Embryonic facial prominence (tissue), 1 donor: ENCODE data around the gene MED1.
A peak's percentile ranks its signal among the peaks of the same experiment; 100 is the strongest.
"Not testable (repeated sequence)": the region's sequence is repeated elsewhere in the genome, so short reads cannot be mapped to it uniquely, and the experiment has no call there.

ENCODE experiments used
- DNase-seq: peaks from one replicate; pipeline ENCODE4 v3.0.0-alpha.2; 2016; ENCODE audit errors: extremely low spot score

MED1 gene

DNA sequence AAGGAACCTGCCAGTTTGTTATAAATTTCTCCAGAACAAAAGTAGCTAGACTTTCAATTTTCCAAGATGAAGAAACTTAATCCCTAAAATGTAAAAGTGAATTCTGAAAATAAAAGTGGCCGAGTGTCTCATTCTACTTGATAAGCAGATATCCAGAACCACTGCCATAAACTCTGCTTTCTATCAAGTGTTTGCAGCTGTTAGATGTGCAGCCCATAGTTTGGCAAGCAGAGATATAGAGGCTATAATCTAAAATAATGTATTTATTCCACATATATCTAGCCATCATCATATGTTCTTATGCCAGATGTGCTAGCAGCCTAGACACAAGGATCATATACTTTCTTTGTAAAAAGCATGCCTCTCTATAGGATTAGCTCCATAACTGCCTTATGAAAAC is 34.9 kb downstream of the MED1 start:
- no peak for DNase-seq

DNA sequence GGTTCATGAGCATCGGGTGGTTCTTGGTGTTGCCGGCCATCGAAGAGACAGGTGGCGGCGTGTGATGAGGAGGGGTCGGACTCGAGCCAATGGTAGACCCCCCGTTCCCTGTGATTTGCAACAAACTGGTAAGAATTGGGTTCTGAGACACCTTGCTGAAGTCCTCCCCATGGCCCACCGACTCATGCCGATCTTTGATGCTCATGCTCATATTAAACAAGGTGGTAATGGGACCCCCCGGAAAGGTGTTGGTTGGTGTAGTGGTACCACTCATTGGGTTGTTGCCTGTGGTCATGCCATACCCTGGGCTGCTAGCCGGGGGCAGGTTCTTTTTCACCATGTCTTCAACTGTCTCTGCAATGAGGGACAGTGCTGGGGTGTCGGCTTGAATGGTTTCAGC is 40.8 kb downstream of the MED1 start:
- no peak for DNase-seq

DNA sequence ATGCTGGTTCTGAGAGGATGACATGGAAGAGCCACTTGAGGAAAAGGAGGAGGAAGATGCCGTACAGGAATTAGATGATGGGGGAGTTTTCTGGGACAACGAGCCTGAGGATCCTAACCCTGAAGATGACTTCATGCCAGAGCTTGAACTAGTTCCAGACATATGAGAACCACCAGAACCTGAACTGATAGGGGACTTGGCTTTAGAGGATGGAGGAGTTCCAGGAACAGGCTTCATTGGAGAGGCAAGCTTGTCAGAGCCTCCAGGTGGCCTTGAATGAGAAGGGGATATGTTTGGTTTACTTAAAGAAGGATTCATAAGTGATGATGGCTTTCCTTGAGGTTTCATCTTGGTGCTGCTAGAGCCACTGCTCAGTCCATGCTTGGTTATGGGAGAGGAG is 42.7 kb downstream of the MED1 start:
- no peak for DNase-seq

DNA sequence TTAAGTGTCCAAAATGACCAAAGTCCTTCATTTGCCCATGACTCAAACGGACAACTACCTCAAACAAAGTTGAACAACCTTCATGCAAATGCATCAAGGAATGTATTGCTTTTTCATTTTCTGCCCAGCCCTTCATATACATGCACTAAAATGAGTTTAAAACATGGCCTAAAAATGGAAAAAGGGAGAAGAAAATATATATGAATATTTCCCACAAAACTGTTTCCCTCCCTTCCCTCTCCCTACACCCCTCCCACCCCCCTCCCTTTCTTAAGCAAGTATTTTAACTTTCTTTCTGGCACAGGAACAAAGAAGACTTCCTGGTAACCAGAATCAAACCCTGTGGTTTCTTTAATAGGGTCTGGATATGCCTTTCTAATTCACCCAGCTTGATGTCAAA is 44.1 kb downstream of the MED1 start:
- no peak for DNase-seq

DNA sequence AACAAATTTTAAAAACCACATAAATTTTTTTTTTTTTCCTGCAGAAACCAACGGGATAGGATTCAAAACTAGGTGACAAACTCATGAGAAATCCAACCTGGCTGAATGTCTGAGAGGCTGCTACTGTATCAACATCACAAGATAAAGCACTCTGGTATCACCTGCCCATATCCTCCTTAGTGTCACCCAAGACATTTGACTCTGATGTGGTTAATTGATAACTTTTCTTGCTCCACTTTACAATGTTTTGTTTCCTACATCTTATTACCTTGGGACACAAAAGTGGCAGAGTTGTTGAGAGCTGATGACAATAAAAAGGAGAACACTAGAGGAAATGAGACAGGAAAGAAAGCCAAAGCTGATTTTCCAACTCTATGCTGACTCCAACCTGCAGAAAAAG is 45.6 kb downstream of the MED1 start:
- DNase-seq: no peak

DNA sequence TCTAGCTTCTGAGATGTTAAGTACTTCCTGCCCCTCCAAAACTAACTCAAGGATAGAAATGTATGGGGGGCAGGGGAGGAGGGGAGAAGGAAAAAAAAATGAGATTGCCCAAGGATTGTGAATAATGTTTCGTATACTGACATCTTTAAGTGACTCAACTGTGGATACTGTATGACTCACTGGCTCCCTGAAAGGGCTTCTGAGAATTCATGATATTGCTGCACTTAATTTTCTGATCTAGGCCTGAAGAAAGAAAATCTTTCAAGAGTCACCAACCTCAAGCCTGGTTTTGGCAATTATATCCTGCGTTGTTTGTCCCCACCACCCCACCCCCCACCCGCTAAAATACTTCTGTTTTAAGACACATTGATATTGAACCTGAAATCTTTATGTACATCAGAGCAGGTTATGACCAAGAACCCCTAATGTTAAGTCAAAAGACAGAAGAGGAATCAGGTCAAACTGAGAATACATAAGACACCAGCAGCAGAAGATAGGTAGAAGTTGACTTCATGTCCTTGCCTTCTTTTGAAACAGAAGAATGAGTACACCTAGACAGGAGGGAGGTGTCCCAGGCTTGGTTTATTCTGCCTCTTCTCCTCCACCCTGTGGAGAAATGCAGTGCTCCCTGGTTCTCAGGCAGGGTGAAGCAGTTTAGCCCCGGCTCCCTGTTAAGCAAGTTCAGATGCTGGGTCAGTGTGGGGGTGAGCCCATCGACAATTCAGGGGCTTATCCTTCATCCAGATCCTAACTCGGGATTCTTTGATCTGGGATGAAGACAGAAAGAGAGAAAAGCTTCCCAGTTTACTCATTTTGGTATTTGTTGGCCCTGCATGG is 46.3 kb downstream of the MED1 start:
- DNase-seq: no peak

DNA sequence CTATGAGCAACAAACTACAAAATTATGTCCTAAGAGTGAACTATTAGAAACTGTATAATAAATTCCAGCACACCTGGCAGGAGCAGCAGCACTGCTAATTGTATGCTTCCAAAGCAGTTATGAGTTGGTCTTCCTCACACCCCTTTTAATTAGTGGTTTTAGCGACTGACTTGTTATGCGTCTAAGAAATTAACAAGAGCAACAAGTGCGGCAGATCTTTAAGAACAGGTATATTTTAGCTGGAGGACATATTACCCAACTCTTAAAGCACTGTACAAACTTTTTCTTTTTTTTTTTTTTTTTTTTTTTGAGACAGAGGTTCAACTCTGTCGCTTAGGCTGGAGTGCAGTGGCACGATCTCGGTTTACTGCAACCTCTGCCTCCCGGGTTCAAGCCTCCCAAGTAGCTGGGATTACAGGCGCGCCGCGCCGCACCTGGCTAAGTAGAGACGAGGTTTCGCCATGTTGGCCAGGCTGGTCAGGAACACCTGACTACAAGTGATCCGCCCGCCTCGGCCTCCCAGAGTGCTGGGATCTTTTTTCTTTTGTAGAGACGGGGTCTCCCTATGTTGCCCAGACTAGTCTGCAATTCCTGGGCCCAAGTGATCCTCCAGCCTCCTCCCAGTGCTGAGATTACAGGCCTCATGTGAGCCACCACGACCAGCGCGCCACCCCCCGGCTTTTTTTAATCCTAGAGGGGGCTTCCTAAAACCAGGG is 48.0 kb downstream of the MED1 start:
- DNase-seq: no peak

DNA sequence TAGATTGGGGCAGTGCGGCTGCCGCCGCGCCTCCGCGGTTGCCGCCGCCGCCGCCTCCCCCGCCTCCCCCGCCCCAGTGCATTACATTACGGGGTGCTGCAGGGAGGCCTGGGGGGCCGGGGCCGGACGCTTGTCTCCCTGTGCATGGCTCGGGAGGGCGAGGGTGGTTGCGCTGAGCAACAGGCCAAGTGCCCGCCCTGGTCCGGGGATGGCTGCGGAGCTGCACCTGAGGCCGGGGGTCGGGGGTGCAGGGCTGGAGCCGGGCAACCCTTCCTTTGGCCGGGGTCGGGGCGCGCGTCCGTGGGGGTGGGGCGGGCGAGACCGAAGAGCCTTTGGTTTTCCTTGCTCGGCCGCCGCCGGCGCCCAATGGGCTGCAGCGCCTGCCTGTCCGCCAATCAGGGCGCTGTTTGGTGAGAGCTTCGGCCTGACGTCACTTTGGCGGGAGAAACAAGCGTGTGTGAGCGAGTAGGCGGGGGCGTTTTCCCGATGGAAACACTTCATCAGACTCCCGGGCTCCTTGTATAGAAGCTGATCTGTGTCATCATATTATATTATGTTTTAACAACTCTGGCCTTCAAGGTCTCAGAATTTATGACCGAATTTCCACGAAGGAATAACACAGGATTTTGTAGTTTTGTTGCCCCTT is 48.7 kb downstream of the MED1 start:
- peak; percentile 74 for DNase-seq

DNA sequence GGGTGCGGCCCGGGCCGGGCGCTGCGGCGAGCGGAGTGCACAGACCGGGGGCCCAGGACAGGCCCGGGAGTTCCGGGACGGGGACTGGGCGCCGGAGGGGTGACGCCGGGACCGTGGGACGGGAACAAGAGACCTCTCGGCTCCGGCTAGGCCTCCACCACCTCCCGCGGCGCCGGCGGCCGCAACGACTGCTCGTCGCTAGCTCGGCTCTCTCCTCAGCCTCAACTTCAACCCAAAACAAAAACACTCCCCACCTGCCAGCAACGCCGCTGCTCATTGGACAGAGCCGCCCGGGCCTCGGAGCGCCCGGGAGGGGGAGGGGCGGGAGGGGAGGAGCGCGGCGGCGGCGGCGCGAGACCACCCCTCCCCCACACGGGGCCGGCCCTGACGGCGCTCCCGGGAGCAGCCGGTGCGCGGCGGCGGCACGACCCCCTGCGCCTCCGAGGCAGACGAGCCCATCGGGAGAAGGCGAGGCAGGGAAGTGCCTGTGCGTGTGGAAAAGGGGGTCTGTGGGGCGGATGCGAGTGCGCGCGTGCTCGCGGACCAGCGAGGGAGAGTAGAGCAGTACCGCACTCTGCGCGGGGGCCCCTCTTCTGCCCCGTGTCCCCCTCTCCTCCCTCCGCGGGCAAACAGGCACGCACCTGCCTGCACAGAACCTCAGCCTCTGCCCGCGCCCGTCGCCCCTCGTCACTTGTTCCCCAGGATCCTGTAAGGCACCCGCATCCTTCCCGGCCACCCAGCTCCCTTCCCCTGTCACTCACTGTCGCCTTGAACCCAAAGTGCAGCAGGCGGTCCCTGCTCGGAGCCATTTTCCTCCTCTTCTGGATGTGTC is 49.4 kb downstream of the MED1 start, which contains the start of gene FBXL20:
TSS of gene FBXL20 (minus strand) at position 215 of the 832 bp plus-strand sequence. CDS start 224 bp downstream, outside the sequence.
- DNase-seq: peak; percentile 85

DNA sequence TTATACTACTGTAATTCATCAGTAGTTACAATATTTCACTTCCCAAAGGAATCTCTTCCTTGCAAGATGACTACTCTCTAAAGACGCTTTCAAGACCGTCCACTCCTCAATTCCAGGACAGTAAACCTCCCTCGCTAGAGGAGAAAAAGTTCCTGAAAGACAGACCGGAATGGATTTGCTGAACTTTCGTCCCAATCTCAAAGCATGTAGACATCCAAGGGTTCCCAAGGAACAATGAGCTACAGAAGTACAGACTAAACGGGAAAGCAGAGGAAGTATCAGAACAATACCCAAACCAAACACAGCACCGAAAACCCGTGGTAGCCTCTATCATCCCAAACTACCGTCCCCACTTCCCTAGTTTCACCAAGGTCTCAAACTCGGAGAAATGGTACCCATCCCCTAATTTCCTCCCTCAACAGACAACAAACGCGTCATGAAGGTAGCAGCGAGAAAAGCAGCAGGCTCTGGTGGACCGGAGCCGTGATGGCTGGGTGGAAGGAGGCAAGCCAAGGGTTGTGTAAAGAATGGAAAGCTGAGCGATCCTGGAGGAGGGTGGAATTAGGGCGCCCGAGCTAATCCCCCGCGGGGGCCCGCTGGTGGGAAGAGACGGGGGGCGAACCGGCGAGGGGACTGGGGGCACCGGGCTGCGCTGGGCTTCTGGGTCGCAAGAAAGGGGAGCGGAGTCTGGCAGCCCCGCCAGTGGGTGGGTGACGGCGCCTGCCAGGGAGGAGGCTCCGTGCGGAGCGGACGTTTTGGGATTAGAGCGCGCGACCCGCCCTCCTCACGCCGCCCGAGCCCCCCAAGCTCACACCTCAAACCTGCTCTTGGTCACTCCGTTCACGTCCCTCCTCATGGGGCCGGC is 50.3 kb downstream of the MED1 start:
- no peak for DNase-seq

- no peak for DNase-seq
Measured at GRCh38 chr17:39399791-39400190, 51.3 kb downstream of the MED1 start.

DNA sequence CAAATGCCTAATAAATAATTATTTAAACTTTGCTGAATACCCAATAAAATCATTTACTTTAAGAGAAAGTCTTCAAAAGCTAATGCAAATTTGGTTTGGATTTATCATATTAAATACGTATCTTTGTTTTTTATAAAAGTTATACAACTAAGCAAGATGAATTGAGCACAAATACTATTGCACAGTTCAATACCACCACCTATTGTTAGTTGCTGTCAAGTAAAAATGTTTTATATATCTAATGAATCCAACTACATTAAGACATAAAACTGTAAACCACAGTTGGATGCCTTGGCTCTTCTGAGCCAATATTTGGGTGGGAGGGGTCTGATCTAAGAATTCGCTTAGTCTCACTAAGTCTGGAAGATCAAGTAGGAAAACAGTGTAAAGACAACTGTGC is 57.3 kb downstream of the MED1 start:
- no peak for DNase-seq

DNA sequence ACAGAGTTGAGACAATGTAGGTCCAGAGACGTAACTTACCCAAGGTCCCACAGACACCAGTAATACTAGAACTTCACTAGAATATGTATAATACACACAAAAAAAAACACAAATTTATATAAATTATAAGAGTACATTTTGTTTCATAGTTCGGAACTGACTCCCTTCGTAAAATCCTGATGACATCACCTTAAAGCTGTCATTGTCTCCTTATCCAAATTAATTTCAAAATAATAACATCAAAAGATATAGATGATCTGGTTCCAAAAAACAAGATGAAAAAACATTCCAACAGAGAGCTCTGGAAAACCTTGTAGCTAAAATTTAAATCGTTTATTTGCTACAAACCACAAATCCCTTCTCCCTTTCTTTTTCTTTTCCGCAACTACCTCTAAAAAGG is 59.6 kb downstream of the MED1 start:
- no peak for DNase-seq

DNA sequence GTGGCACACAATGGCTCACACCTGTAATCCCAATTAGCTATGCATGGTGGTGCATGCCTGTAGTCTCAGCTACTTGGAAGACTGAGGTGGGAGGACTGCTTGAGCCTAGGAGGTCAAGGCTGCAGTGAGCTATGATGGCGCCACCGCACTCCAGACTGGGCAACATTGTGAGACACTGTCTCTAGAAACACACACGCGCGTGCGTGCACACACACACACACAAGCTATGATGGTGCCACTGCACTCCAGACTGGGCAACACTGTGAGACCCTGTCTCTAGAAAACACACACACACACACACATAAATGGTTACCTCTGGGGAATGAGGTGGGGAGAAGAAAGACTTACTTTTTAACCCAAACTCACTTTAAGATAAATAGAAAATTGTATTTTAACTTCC is 66.0 kb downstream of the MED1 start:
- no peak for DNase-seq

DNA sequence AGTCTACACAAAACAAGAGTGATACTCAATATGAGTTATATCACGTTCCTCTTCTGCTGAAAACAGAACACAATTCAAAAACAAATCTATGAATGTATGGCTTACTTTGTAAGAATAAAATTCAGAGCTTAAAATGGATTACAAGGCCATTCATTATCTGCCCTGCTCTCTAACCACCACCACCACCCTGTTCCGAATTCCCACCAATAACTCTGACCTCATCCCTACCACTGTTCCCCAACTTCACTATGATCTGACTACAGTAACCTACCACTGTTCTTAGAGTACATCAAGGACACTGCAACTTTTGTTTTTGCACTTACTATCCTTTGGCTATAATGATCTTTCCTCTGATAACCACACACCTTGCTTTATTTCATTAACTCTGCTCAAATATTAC is 70.9 kb downstream of the MED1 start:
- DNase-seq: no peak

DNA sequence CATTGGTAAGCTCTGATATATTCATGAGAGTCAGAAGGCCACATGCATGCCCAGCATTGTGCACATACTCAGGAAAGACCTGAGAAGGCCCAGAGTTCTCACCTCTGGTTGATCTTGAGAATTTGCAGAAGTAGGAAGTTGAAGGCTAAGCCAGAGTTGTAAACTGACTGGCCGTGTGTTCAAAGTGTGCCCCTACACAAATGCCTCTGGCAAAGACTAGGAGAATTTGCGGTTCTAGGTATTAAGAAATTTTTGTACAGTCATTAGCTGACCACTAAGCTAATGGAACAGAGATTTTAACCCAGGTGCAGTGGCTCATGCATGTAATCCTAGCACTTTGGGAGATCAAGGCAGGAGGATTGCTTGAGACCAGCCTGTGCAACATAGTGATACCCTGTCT is 74.6 kb downstream of the MED1 start:
- DNase-seq: no peak

DNA sequence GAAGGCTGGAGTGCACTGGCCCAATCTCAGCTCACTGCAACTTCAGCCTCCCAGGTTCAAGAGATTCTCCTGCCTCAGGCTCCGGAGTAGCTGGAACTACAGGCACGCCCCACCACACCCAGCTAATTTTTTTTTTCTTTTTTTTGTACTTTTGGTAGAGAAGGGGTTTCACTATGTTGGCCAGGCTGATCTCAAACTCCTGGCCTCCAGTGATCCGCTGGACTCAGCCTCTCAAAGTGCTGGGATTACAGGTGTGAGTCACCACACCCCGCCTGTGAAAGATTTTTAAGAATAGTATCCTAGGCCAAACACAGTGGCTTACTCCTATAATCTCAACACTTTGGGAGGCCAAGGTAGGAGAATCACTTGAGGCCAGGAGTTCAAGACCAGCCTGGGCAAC is 83.3 kb downstream of the MED1 start:
- not testable (repeated sequence) for DNase-seq

GRCh38 chr17:39365872-39366271 is 85.2 kb downstream of the MED1 start:
- DNase-seq: no peak

DNA sequence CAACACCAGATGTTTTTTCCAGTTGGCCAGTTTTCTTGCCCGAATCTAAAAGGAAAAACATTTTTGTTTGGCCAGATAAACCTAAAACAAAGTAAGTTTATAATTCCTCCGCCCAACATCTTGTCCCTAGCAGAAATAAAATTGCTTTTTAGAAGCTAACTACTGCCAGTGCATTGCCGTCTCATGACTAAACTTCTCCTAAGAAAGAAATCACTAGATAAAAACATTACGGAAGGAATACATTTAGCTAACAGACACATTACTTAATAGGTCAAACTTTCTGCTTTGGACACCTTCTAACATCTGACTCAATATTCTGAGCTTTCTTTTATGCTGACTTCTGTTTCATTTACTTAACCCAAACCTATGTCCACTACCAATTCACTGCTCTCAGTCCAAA is 85.8 kb downstream of the MED1 start:
- DNase-seq: no peak

- DNase-seq: no peak
Measured at GRCh38 chr17:39364236-39365025, 86.6 kb downstream of the MED1 start.
